Left colon (tissue), 2 donors: ENCODE results near the gene TMEM52B. TPM values are rescaled to one million over a fixed set of nuclear protein-coding genes. Genes with fewer than 3 reads are reported as not detected.
A peak's percentile ranks its signal among the peaks of the same experiment; 100 is the strongest.
"Not testable (repeated sequence)": the region's sequence is repeated elsewhere in the genome, so short reads cannot be mapped to it uniquely, and the experiment has no call there.

Source experiments
- ATAC-seq: fragments of 200-7000 bp; cut with Tn5 transposase; one replicate; pipeline ENCODE4 v1.9.1; 2020; ENCODE audit warnings: mild to moderate bottlenecking, moderate library complexity
- DNase-seq, 2 donors: peaks; one replicate each; pipeline ENCODE4 v3.0.0-alpha.2; 2020
- intact Hi-C, 2 donors: fragments of 100-400 bp; cut with DNase I in 1 of 2; cut with micrococcal nuclease in 1 of 2; formaldehyde crosslinking; loops; one replicate each; pipeline versions ENCODE4 v1.11.2 to v1.14.0; 2022; cut with DNase I, micrococcal nuclease
- total RNA-seq, 2 donors: library from RNA; stranded (reverse); fragmentation: NEBNext Ultra II Directional; extraction: Animal tissue kit (Norgen Biotek cat#: 25700); gene quantifications; one replicate each; pipeline ENCODE4 v1.2.1, GENCODE V29; 2021
- donor health status: DM: no; HTN: no; CAD: no.
- donor health status: DM: yes; HTN: yes; CAD: no.

The TMEM52B gene
- total RNA-seq, 2 donors from 2014 or later: not detected

GRCh38 chr12:10225426-10225825 is 46.6 kb downstream of the TMEM52B start:
- intact Hi-C loops, DNase-seq, ATAC-seq: not testable (repeated sequence)

GRCh38 chr12:10226086-10226485 is 47.3 kb downstream of the TMEM52B start:
- intact Hi-C loops: no loop called here
- ATAC-seq (no peak), DNase-seq (no peak)

DNA sequence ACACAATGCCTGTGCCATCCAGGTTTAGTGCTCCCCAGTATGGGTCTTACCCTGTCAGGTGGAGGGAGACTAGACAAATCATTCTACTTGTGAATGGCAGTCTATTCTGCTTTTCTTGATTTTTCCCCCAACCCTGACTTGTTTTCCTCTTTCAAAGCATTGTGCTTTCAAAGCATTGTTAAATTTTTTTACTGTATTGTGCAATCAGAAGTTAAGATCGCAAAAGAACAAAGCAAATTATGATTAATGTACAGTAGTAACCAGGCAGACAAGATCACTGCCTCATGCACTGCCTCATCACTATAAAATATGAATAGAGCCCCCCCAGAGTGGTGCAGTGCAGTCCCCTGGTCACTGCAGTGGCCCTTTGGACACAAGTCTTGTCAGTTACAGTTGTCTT is 47.9 kb downstream of the TMEM52B start:
- intact Hi-C loops: no loop called here
- ATAC-seq: no peak
- DNase-seq: no peak

- ATAC-seq (no peak), DNase-seq (no peak)
- intact Hi-C loops: no loop called here
These were observed 48.8 kb downstream of the TMEM52B start for GRCh38 chr12:10227648-10228047.

DNA sequence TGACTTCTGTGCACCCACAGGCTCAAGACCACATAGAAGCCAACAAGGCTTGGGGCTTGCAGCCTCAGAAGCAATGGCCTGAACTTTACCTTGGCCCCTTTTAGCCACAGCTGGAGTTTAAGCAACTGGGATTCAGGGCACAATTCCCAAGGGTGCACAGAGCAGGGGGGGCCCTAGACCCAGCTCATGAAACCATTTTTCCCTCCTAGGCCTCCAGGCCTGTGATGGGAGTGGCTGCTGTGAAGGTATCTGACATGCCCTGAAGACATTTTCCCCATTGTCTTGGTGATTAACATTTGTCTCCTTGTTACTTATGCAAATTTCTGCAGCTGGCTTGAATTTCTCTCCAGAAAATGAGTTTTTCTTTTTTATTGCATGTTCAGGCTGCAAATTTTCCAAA is 55.7 kb downstream of the TMEM52B start:
- DNase-seq (no peak), ATAC-seq (no peak)
- intact Hi-C loops: loop anchor here in 1 of 2 donors (10.0 kb wide), 1 partner anchor 330 kb away; no protein-coding TSS in a partner anchor

DNA sequence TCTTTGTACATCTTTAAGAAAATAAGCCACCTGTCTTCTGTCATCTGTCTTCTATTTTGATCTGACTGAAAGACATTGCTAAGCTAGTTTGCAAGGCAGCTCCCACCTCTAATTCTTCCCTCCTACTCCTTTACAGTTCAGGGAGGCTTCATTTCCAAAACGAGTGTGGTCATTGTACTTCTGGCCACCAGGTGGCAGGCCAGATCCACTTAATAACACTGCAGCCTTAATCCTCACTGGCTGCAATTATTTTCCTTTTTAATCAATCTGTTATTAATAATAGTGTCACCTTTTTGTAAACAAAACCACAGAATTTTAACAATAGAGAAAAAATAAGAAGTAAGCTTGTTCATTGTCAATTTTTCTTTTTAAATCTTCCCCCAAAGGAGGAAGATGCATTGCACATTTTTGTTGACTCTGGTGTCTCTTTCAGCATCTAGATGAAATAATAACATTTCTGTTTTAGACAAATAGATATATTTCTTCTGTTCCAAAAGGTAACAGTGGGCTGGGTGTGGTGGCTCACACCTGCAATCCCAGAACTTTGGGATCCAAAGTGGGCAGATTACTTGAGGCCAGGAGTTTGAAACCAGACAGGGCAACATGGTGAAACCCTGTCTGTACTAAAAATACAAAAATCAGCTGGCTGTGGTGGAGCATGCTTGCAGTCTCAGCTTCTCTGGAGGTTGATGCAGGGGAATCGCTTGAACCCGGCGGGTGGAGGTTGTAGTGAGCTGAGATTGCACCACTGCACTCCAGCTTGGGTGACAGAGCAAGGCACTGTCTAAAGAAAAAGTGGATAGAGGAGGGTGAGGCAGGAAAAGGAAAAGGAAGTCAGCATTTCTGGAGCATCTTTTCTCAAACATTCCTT is 57.2 kb downstream of the TMEM52B start:
- intact Hi-C loops: loop anchor here (5.0 to 10.0 kb wide), 2 partner anchors 326 to 329 kb away; no protein-coding TSS in a partner anchor
- ATAC-seq: peak; percentile 59
- DNase-seq: peak in 1 of 2 donors; percentile 33

DNA sequence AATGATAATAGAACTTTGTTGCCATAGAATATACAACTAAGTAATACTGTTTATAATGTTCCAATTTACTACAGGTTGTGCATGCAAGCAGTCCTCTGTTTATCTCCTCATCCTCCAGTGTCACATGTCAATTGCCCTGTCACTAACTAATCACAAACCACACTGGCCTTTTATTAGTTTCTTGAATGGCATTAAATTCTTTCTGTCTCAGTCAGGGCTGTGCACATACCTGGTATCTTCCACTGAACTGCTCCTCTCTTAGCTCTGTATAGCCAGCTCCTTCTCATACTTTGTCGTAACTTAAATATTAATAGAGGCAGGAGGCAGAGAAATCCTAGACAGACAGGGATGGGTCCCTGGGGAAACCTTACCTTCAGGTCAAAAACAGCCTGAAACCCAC is 57.9 kb downstream of the TMEM52B start:
- intact Hi-C loops: loop anchor here (5.0 to 10.0 kb wide), 2 partner anchors 326 to 328 kb away; no protein-coding TSS in a partner anchor
- DNase-seq (no peak), ATAC-seq (no peak)

GRCh38 chr12:10238526-10238925 is 59.7 kb downstream of the TMEM52B start:
- DNase-seq: no peak
- no peak for ATAC-seq
- intact Hi-C loops: loop anchor here (5.0 to 10.0 kb wide), 2 partner anchors 324 to 326 kb away; no protein-coding TSS in a partner anchor

- intact Hi-C loops: no loop called here
- no peak for DNase-seq
- ATAC-seq: no peak
These were observed 62.5 kb downstream of the TMEM52B start for GRCh38 chr12:10241290-10241689.

Other genes with a start within 250 kb of the TMEM52B start
- gene CLEC2A, start 246.7 kb upstream of the TMEM52B start, total RNA-seq: not detected
- gene CLEC12A, start 207.6 kb upstream of the TMEM52B start, total RNA-seq: under 1 TPM in 1 of 2 donors, not detected in 1; 0.75 TPM
- not detected for gene CLEC1B, start 179.9 kb upstream of the TMEM52B start, total RNA-seq
- not detected for gene CLEC12B, start 168.4 kb upstream of the TMEM52B start, total RNA-seq
- under 1 TPM in 1 of 2 donors, not detected in 1; 0.39 TPM for gene CLEC9A, start 148.3 kb upstream of the TMEM52B start, total RNA-seq
- gene CLEC1A, start 80.0 kb upstream of the TMEM52B start, total RNA-seq: 1 to 10 TPM in 1 of 2 donors, under 1 TPM in 1; 0.64 to 1.4 TPM
- 1 to 10 TPM; 2.5 to 4.5 TPM for gene CLEC7A, start 48.8 kb upstream of the TMEM52B start, total RNA-seq
- gene OLR1, start 6.9 kb upstream of the TMEM52B start, total RNA-seq: not detected
- 10 to 100 TPM; 25.2 to 53.6 TPM for gene GABARAPL1, start 33.8 kb downstream of the TMEM52B start, total RNA-seq
- 1 to 10 TPM in 1 of 2 donors, under 1 TPM in 1; 0.87 to 2.7 TPM for gene KLRD1, start 128.8 kb downstream of the TMEM52B start, total RNA-seq
- 1 to 10 TPM in 1 of 2 donors, under 1 TPM in 1; 0.92 to 1.9 TPM for gene KLRK1, start 211.0 kb downstream of the TMEM52B start, total RNA-seq
- gene KLRC4, start 230.7 kb downstream of the TMEM52B start, total RNA-seq: under 1 TPM in 1 of 2 donors, not detected in 1; 0.46 TPM
- not detected for gene KLRC3, start 241.6 kb downstream of the TMEM52B start, total RNA-seq